Measurements from ENCODE around the gene CCDC190. TPM values are rescaled to one million over a fixed set of nuclear protein-coding genes. Genes with fewer than 3 reads are reported as not detected.

The CCDC190 gene
- total and polyA plus RNA-seq, 2 donors from 2014 or later, result 0.60 TPM; not detected in 1

DNA sequence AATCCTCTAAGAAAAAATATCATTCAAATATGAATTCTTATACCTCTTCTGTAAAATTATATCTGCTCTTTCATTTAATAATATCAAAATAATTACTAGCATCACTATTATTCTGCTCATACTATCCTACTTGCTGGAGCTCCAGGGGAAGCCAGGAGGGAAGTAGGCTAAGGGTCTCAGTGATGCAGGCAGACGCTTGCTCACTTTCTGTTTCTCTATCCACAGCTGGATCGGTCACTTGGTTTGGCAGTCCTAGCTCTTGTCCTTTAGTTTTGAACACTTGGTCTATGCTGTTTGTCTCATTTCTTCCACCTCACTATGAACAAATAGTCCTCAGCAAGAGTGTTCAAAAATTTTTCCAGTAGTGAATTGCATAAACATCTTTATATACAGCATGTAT is 11.3 kb downstream of the CCDC190 start:
- Histone ChIP-seq H3K4me1 (ENCODE audit: control insufficient read depth in 2 of 3, insufficient read depth in 2 of 3, low read depth in 1 of 3, low read length in 3 of 3) (no peaks in the 10 kb centered on the region), H3K27ac (ENCODE audit: low read depth in 2 of 2, low read length in 2 of 2) (no peak overlapping the region), H3K36me3 (ENCODE audit: control insufficient read depth in 2 of 3, insufficient read depth in 3 of 3, low read length in 3 of 3) (no peaks in the 10 kb centered on the region), H3K4me3 (ENCODE audit: low read length in 3 of 3) (no peak overlapping the region), H3K9me3 (ENCODE audit: control insufficient read depth in 2 of 3, insufficient read depth in 1 of 3, low read length in 3 of 3) (no peaks in the 10 kb centered on the region), H3K27me3 (ENCODE audit: control insufficient read depth, insufficient read depth, low read length) (no peaks in the 10 kb centered on the region), H3K9ac (ENCODE audit: low read length in 3 of 3) (no peak overlapping the region)
- FAIRE-seq (no peak), DNase-seq (no peak)
- TF ChIP-seq, protein P1, sequence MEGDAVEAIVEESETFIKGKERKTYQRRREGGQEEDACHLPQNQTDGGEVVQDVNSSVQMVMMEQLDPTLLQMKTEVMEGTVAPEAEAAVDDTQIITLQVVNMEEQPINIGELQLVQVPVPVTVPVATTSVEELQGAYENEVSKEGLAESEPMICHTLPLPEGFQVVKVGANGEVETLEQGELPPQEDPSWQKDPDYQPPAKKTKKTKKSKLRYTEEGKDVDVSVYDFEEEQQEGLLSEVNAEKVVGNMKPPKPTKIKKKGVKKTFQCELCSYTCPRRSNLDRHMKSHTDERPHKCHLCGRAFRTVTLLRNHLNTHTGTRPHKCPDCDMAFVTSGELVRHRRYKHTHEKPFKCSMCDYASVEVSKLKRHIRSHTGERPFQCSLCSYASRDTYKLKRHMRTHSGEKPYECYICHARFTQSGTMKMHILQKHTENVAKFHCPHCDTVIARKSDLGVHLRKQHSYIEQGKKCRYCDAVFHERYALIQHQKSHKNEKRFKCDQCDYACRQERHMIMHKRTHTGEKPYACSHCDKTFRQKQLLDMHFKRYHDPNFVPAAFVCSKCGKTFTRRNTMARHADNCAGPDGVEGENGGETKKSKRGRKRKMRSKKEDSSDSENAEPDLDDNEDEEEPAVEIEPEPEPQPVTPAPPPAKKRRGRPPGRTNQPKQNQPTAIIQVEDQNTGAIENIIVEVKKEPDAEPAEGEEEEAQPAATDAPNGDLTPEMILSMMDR (IDR thresholded peaks at IDR 0.05; ENCODE audit: borderline replicate concordance, extremely low read depth, insufficient read depth), result no peak
- intact Hi-C loops (cut with DNase I), result loop anchor here (10.0 kb wide), 1 partner anchor 465 kb away; no protein-coding TSS in a partner anchor

DNA sequence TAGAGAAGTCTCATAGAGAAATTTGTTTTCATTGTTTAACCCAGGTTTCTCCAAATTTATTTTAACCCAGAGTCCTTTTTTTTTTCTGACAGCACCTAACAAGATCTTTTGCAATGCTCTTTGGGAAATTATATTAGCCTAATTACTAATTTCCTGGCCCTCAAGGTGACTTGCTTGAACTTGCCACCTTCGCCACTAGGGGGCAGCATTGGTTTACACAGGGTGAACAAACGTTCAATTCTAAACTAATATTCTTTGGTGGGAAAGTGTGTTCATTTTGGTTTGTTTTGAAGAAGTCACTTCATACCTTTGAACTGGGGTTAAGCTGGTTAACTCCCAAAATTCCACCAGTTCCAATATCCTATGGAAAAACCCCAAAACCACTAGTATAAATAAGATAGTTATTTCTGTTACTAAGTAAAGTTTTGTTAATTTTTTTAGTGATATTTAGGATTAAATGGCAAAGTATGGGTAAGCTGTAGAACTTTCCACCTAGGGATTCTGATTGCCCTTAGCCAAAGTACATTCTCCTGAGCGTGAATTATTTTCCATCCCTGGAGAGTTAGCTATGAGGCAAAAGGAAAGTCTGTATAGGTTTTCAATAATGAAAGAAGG is 13.0 kb downstream of the CCDC190 start:
- FAIRE-seq (peak; percentile 79), DNase-seq (peak; percentile 69 to 87 (median 83))
- intact Hi-C loops (cut with DNase I), result no loop called here
- no peak overlapping the region for H3K27ac ChIP-seq (ENCODE audit: low read depth in 2 of 2, low read length in 2 of 2)
- H3K9ac ChIP-seq (ENCODE audit: low read length in 3 of 3), result no peak overlapping the region
- no peaks in the 10 kb centered on the region for H3K9me3 ChIP-seq (ENCODE audit: control insufficient read depth in 2 of 3, insufficient read depth in 1 of 3, low read length in 3 of 3)
- H3K4me1 ChIP-seq (ENCODE audit: control insufficient read depth in 2 of 3, insufficient read depth in 2 of 3, low read depth in 1 of 3, low read length in 3 of 3), result no peaks in the 10 kb centered on the region
- TF ChIP-seq, protein P1 (IDR thresholded peaks at IDR 0.05; ENCODE audit: borderline replicate concordance, extremely low read depth, insufficient read depth), result peak; percentile 90
- H3K36me3 ChIP-seq (ENCODE audit: control insufficient read depth in 2 of 3, insufficient read depth in 3 of 3, low read length in 3 of 3), result no peaks in the 10 kb centered on the region
- no peaks in the 10 kb centered on the region for H3K27me3 ChIP-seq (ENCODE audit: control insufficient read depth, insufficient read depth, low read length)
- H3K4me3 ChIP-seq (ENCODE audit: low read length in 3 of 3), result no peak overlapping the region

DNA sequence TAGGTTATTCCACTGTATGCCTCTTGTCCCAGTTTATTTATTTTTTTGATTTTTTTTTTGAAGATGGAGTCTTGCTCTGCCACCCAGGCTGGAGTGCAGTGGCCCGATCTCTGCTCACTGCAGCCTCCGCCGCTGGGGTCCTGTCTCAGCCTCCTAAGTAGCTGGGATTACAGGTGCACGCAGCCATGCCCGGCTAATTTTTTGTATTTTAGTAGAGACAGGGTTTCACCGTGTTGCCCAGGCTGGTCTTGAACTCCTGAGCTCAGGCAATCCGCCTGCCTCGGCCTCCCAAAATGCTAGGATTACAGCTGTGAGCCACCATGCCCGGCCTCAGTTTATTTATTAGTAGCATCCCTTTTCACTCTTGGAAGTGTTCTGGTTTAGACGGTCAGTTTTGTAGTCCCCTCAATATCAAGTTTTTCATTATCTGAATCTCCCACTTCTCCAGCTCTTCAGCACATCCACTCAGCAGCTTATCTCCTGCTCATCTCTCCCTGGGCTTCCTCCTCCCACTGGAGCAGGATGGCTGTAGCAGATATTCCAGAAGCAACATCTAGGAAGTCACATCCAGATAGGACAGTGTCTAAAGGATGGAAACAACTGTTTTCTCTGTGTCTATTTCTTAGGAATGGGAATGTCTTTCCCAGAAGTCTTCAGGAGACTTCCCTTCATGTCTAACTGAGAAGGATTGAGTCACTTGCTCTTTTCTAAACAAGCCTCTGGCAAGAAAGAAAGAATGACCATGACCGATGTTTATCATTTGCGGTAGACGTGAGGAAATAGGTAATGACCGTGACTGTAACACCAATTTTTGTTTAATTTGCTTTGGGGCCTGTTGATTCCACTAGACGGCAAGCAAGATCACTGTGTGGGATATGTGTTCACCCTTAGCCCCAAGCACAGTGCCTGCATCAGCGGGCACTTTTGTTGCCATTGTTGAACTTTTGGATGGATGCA is 14.4 kb downstream of the CCDC190 start:
- no peak for DNase-seq
- no peak for FAIRE-seq
- no peaks in the 10 kb centered on the region for H3K27me3 ChIP-seq (ENCODE audit: control insufficient read depth, insufficient read depth, low read length)
- H3K9me3 ChIP-seq (ENCODE audit: control insufficient read depth in 2 of 3, insufficient read depth in 1 of 3, low read length in 3 of 3), result no peaks in the 10 kb centered on the region
- H3K4me1 ChIP-seq (ENCODE audit: control insufficient read depth in 2 of 3, insufficient read depth in 2 of 3, low read depth in 1 of 3, low read length in 3 of 3), result no peaks in the 10 kb centered on the region
- no peak overlapping the region for H3K4me3 ChIP-seq (ENCODE audit: low read length in 3 of 3)
- H3K36me3 ChIP-seq (ENCODE audit: control insufficient read depth in 2 of 3, insufficient read depth in 3 of 3, low read length in 3 of 3), result no peaks in the 10 kb centered on the region
- no peak overlapping the region for H3K27ac ChIP-seq (ENCODE audit: low read depth in 2 of 2, low read length in 2 of 2)
- no peak overlapping the region for H3K9ac ChIP-seq (ENCODE audit: low read length in 3 of 3)
- intact Hi-C loops (cut with DNase I), result no loop called here
- TF ChIP-seq, protein P1 (IDR thresholded peaks at IDR 0.05; ENCODE audit: borderline replicate concordance, extremely low read depth, insufficient read depth), result no peak
